GM21390 (cell line): Measurements from ENCODE around the gene LY86.

ENCODE experiments used
- ATAC-seq: cut with Tn5 transposase; IDR thresholded peaks from one replicate; pipeline ENCODE4 v1.9.1; 2021; ENCODE audit not compliant: unreplicated experiment

Gene LY86

DNA sequence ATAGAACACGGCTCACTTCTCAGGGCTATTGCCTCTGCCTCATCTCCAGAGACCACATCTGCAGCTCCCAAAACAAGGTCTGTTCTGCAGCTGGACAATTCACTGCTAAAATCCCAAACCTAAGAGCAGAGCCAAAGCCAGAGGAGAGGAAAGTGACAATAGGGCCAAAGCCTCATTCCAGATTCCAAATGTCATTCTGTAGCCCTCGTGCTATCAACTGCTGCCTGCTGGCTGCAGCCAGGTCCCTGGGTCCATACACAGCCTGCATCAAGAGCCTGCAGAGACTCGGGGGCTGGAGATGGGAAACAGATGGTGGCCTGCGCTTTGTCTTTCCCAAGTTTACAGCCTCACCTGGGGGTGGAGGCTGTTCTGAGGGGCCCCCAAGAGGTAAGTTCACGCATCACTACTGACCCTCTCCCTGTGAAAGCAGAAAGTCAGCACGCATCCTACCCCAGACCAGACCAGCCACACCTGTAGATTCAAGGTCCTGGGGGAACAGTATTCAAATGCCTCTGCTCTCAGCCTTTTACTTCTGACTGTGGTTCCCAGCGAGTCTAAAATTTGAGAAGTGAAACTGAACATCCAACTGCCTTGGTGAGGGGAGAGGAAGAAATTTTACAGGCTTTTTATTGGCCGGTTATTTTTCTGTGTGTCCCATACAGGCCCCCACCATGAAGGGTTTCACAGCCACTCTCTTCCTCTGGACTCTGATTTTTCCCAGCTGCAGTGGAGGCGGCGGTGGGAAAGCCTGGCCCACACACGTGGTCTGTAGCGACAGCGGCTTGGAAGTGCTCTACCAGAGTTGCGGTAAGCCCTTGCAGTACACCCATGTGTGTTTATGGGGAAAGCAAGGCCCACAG is at the start of gene LY86:
LY86 (plus strand) TSS at position 657 of the 860 bp plus-strand sequence; CDS start at position 672, 15 bp downstream.
- ATAC-seq: peak; percentile 45

DNA sequence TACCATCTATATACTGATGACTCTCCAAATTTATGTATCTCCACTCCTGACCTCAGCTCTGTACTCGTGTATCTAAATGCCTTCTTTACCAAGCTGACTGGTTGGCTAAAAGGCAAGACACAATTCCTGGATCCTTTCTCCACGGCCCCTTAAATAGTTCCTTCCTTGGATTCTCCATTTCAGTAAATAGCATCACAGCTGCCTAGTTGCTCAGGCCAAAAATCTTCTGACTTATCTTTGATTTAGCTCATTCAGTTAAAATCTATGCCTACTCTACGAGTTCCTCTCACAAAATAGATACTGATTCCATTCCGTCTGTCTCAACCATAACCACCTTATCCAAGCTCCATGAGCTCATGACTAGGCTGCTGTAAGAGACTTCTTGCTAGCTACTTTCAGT is 49.5 kb upstream of the LY86 start:
- ATAC-seq: no peak

DNA sequence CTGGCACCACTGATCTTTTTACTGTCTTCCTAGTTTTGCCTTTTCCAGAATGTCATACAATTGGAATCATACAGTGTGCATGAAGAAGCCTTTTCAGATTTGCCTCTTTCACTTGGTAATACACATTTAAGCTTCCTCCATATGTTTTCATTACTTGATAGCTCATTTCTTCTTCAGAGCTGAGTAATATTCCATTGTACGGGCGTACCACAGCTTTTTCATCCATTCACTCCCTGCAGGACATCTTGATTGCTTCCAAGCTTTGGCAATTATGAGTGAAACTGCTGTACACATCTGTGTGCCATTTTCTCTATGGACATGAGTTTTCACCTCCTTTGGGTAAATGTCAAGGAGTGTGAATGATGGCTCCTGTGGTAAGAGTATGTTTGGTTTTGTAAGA is 46.2 kb upstream of the LY86 start:
- ATAC-seq: no peak

DNA sequence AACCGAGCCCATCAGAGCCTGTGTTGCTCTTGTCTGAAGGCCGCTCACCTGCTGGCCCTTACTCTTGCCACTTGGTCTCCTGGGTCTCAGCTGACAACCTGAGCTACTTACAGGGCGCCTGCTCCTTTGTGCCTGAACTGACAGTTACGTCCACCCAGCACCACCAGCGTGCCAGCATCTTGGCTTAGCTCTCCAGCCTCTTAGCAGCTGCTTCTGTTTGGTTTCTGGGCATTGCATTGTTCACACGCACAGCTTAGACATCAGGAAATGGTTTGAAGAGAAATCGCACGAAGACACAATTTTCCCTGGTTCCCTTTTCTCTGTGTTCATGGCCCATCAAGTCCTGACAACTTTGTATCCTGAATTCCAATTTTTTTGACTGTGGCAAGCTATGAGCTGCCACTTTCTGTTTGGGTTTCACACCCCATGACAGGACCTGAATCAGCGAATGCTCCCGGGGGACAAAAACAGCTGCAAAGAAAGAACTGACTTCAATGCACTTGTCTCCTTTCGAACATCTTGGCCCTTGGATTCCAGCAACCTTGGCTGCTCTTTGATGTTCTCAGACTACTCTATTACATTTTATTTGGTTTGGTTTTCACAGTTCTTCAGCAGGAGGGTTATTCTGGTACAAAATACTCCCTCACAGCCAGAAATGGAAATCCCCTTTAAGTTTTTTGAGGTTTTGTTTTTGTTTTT is 45.2 kb upstream of the LY86 start:
- ATAC-seq: no peak

DNA sequence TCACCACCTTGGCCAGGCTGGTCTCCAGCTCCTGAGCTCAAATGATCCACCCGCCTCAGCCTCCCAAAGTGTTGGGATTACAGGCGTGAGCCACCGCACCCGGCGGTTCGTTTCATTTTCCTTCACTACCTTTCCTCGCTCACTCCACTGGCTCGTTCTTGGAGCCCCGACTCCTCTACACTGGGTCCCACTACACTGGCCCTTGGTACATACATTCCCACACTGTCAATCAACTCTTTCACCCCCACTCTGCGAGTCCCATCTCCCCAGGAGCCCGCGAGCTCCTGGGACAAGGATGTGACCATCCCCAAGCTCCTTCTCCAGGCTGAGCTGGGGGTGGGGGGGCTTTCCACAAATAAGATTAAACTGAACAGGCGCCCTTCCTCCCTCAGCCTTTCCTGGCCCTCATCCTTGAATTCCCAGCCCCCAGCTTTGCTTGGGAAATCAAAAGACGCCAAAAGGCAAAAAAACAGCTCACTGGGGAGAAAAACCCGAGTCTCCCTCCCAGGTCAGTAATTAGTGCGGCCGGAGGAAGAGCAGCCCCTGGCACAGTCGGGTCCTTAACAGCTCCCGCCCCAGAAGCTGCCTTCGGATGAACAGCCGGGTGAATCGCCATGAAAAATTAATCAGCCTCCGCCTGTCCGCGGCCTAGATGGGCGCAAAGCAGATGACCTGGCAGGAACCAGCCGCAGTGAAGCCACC is 42.8 kb upstream of the LY86 start:
- ATAC-seq: peak; percentile 12

DNA sequence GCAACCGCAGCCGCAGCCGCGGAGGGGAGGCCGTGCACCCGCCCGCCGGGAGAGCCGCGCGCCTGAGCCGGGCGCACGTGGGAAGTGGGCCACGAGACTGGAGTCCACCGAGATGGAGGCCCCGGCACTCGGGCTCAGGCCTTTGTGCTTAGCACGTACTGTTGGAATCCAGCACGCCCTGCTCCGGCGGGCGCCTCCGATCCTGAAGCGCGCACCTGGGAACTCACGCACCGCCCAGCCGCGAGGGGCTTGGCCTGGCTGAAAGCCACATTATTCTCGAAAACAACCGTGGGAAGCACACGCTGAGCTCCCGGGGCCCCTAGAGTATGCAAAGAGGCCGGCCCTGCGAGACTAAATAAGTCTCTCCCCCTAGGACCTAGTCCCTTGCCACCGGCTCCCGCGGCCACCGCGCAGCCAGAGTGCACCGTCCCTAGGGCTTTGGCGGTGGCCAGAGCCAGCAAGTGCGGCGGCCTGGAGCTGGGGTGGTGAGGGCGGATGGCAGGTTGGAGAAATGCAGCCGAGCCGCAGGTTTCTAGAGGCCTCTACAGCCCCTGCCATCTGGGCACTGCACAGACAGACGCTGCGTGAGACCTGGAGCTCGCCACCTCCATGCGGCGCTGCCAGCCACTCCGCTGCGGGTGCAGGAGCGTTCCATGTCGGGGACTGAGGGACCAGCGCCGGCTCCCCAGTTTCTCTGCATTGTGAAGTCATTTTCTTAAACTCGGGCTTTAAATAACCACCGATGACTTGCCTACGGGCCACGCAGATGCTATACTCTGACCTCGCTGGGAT is 42.0 kb upstream of the LY86 start:
- peak; percentile 45 for ATAC-seq

DNA sequence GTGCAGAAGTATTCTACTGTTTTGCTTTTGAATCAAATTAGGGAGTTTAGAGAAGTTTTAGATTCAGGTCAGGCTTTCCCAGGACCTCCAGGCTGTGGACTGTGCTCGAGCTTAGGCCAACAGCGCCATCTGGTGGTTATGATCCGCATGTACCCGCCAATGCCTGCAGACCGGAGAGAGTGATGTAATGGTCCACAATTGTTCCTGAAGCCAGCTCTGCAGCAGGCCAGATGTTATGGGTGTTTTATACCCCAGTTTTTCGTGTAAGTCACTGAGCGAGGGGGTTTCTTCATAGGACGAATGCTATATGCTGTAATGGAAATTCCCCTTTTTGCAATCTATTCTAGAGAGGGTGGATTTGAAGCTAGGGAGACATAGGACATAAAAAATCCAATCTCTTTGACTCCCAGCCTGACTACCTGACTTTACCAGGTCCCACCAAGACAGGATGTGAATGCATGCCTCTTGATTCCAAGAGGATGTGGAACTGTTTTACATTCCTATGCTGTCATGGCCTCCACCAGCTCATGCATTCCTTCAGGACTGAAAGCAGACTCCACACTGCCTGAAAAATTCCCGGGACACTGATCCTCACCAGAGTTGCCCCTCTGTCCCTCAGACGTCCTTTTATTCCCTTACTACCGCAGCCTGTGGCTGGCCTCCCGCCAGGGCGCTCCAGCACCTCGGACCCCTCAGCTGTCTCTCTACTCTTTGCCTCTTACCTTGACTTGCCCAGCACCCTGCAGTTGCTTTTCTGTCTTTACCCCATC is 41.2 kb upstream of the LY86 start:
- ATAC-seq: peak; percentile 78

DNA sequence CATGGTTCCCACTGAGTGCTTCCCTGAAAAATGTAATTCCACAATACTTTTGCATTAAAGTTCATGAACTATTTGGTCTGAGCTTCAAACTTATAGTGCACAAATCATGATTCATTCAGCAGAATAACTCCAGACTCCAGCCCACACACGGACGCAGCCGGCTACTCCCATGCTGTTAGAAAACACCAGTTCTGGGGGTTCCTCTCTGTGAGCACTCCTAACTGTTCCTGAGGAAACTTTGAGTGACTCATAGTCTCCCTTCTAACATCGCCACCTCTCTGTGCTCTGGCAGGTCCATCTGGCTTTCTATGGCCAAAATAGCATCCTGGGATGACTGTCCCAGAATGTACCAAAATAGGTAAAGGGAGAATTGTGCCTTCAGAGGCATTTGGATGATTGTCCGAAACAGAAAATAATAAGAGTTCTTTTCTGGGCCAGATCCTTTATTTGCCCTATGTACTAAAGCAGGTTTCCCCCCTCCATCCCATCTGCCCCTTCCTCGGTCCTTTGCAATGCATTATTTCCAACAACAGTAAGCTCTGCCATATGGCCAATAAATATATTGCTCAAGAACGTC is 32.3 kb upstream of the LY86 start:
- no peak for ATAC-seq

DNA sequence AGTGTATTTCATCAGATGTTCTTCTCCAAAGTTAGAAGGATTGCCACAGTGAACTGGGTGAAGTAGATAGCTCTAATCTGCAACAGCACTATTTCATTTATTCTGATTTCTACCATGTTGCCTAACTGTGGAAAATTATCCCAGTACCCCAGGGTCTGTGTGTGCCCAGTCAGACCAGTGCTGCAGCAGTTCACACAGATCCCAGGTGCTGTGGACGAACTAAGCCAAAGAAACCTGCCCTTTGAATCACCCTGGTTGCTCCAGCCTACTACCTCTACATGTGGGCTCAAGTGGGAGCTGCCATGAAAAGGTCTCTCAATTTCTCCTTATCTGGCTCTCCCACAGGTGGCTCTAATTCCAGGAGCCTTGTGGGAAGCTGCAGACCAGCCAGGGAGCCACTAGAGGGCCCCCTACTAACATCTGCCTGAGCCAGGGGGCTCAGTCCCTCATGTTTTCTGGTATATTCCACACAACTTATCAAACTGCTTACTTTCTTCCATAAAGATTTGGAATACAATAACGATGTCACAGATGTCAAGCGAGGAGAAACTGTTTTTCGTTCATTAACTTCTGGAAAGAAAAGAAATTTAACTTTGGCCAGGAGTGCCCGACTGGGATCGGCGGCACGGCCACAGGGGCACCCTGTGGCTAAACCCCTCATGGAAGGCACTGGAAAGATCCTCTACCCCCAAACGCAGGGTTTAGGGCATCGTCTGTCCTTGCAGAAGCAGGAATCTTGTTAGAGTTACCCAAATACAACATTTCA is 31.6 kb upstream of the LY86 start:
- ATAC-seq: no peak

DNA sequence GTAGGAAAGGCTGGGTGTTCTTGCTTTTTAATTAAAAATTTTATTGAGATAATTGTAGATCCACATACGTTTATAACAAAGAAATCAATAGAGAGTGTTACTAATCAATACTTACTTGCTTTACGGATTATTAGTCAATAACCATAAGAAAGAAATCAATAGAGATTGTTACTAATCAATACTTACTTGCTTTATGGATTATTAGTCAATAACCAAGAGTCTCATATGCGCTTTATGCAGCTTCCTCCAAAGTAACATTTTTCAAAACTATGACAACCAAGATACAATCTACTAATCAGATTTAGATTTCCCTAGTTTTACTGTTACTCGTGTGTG is 31.0 kb upstream of the LY86 start:
- no peak for ATAC-seq

DNA sequence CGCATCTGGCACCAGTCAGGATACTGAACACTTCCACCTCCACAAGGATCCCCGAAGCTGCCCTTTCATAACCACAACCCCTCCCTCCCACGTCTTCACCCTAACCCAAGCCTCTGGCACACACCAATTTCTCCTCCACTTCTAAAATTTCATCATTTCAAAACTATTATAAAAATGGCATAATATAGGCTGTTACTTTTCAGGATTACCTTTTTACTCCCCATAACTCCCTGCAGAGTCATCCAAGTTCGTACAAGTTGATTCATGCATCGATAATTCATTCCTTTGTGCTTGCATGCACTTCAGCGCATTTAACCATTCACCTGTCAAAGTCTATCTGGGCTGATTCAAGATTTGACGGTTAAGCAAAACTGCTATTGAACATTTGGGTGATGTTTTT is 30.6 kb upstream of the LY86 start:
- no peak for ATAC-seq

DNA sequence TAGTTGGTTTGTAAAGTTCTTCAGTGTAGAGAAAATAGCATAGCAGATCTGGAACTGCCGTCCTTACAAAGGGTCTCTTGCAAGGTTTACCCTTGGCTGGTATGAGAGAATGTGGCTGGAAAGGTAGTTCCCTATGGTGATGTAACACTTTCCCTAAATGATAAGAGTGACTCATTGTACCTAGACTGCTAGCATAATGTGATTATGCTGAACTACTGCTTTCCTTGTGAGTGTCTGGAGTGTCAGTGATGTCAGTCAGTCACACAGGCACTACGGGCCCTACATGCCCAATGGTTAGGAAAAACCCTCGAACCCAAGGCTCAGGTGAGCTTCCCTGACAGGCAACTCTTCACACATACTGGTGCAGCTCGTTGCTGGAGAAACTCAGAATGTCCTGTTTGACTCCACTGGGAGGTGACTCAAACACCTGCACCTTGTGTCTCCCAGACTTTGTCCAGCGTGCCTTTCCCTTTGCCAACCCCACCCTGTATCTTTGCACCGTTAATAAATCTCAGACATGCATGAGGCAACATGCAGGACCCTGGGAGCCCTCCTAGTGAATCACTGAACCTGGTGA is 28.4 kb upstream of the LY86 start:
- no peak for ATAC-seq

DNA sequence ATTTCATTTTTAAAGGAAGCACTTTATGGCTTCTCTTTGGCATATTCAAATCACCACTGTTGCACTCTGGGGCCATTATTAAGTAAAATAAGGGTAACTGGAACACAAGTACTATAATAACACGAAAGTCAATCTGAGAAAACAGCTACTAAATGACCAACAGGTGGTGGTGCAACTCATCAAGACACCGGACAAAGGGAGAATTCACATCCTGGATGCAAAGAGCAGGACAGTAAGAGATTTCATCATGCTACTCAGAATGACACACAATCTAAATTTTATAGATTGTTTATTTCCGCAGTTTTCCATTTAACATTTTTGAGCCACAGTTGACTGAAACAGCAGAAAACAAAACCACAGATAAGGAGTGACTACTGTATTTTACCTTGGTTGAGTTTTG is 27.6 kb upstream of the LY86 start:
- ATAC-seq: no peak

DNA sequence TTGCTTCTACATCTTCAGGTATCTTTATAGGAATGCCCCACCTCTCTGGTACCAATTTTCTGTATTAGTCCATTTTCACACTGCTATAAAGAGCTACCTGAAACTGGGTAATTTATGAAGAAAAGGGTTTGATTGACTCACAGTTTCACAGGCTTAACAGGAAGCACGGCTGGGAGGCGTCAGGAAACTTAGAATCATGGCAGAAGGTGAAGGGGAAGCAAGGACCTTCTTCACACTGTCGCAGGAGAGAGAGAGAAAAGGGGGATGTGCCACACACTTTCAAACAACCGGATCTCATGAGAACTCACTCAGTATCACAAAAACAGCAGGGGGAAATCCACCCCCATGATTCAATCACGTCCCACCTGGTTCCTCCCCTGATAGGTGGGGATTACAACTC is 24.4 kb upstream of the LY86 start:
- ATAC-seq: no peak

DNA sequence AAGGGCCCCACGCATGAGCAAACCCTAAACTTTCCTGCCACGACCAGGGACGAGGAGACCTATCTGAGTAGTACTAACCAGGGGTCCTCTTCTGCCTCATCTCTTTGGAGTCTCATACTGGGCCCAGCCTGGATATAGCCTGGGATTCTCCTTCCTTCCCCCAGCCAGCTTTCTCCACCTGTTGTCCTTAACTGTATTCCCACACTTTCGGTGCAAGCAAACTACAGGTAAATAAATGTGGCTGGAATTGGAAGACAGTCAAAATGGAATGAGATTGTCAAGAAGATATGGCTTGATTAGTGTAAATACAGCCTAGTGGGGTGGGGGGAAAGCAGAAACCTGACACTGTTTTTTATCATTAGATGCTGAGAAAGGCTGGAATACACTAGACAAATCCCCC is 23.5 kb upstream of the LY86 start:
- no peak for ATAC-seq

DNA sequence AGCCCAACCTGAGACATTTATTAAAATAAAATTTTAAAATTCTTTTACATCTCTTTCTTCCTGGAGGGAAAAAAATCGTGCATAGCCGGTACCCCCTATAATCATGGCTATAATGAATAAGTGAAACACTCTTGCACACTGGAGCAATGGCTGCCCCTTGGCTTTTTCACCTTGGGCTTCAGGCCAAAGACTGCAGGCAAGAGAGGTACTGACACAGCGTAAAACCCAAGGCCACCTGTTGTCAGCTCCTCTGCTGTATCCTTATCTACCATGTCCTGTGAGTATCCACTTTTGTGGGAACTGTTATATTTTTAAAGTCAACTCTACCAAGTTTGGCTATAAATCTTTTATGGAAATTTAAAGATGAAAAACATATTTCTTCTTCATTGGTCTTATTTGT is 23.0 kb upstream of the LY86 start:
- no peak for ATAC-seq

DNA sequence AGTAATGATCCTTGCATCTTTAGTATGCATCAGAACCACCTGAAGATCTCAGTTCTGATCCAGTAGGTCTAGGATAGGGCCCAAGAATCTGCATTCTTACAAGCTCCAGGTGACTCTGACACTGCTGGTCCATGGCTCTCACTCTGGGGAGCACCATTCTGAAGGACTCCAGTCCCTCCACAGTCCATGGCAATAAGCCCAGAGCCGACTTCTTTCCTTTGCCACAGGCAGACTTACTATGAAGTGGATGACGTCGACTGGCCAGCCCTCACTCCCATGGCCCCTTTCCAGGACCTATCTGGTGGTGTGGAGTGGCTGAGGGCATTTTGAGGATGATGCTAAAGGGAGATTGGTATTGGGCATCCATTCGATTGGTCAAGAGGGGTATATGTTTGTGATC is 21.8 kb upstream of the LY86 start:
- no peak for ATAC-seq

DNA sequence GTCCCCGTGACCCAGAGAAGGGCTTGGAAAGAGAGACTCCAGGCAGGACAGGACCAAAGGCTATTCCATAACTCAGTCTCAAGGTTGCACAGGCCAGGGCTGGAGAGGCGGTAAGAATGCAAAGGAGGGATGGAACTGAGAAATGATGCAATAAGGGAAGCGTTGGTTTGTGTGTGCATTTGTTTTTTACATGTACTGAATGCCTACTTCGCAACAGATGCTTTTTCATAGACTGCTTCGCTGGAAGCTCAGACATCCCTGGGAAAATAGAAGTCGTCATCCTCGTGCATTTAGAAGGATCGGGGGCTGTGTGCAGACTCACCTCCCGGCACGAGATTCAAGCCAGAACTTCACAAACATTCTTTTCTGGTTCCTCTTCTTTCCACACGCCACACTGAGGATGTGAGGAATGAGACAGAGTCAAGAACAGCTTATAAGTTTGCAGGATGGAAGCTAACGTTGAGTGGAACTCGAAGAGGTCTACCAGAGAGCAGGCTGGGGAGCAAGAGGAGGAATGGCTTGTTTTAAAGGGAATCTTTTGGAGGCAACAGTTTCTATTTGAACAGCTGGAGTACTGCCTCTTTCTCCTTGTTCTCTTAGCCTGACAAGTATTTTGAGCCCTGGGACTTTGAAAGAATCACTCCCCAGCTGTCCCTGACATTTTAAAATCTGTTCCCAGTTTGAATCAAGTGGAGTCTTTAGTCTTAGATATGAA is 19.3 kb upstream of the LY86 start:
- no peak for ATAC-seq
